ENCODE measurements around the gene NUDT4.

DNA sequence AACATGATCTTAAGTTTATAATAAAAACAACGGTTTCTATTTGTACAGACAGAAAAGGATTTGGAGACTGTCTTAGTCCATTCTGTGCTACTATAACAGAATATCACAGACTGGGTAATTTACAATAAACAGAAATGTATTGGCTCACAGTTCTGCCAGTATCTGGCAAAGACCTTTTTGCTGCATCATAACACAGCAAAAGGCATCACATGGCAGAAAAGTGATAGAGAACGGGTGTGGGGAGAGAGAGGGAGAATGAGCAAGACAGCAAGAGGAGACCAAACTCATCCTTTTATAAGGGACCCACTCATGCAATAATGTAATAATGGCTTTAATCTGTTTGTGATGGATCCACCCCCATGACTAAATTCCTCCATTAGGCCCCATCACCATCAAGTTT, 17.0 kb upstream of the NUDT4 start:
- TF ChIP-seq POLR2AphosphoS5 (IDR thresholded peaks at IDR 0.05; ENCODE audit: low read depth) (no peak), GABPA (IDR thresholded peaks at IDR 0.05; ENCODE audit: low read depth) (no peak)
- TF ChIP-seq, protein P1, sequence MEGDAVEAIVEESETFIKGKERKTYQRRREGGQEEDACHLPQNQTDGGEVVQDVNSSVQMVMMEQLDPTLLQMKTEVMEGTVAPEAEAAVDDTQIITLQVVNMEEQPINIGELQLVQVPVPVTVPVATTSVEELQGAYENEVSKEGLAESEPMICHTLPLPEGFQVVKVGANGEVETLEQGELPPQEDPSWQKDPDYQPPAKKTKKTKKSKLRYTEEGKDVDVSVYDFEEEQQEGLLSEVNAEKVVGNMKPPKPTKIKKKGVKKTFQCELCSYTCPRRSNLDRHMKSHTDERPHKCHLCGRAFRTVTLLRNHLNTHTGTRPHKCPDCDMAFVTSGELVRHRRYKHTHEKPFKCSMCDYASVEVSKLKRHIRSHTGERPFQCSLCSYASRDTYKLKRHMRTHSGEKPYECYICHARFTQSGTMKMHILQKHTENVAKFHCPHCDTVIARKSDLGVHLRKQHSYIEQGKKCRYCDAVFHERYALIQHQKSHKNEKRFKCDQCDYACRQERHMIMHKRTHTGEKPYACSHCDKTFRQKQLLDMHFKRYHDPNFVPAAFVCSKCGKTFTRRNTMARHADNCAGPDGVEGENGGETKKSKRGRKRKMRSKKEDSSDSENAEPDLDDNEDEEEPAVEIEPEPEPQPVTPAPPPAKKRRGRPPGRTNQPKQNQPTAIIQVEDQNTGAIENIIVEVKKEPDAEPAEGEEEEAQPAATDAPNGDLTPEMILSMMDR (IDR thresholded peaks at IDR 0.05; ENCODE audit: insufficient read depth, low read length): no peak
- TF ChIP-seq, protein P2, sequence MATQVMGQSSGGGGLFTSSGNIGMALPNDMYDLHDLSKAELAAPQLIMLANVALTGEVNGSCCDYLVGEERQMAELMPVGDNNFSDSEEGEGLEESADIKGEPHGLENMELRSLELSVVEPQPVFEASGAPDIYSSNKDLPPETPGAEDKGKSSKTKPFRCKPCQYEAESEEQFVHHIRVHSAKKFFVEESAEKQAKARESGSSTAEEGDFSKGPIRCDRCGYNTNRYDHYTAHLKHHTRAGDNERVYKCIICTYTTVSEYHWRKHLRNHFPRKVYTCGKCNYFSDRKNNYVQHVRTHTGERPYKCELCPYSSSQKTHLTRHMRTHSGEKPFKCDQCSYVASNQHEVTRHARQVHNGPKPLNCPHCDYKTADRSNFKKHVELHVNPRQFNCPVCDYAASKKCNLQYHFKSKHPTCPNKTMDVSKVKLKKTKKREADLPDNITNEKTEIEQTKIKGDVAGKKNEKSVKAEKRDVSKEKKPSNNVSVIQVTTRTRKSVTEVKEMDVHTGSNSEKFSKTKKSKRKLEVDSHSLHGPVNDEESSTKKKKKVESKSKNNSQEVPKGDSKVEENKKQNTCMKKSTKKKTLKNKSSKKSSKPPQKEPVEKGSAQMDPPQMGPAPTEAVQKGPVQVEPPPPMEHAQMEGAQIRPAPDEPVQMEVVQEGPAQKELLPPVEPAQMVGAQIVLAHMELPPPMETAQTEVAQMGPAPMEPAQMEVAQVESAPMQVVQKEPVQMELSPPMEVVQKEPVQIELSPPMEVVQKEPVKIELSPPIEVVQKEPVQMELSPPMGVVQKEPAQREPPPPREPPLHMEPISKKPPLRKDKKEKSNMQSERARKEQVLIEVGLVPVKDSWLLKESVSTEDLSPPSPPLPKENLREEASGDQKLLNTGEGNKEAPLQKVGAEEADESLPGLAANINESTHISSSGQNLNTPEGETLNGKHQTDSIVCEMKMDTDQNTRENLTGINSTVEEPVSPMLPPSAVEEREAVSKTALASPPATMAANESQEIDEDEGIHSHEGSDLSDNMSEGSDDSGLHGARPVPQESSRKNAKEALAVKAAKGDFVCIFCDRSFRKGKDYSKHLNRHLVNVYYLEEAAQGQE (IDR thresholded peaks at IDR 0.05; ENCODE audit: insufficient replicate concordance, low read depth): no peak
